Activated effector memory CD4-positive, alpha-beta T cell treated with anti-CD3 and anti-CD28 coated beads, Interleukin-2, amount 50 U/mL, for 16 hours (primary cell): ENCODE data around the gene DGKB.

Experiments
- DNase-seq: peaks from one replicate; pipeline ENCODE4 v3.0.0-alpha.2; 2020

Gene DGKB

DNA sequence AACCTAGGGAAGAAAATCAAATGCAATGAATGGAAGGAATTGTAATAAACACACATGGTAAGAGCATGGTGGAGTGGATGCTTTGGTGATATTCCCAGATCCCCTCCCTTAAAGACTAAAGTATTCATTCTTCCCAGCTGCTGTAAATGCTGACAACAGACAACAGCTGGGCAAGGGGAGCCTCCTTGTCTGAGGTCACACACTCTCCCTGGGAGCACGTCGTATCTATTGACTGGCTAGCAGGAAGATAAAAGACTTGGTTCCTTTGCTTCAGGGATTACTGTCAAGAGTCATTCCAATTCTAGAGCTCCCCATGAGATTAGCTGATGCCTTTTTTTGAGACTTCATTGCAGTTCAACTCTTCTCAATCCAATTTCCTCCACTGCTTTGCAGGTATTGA, 469.6 kb downstream of the DGKB start:
- no peak for DNase-seq

DNA sequence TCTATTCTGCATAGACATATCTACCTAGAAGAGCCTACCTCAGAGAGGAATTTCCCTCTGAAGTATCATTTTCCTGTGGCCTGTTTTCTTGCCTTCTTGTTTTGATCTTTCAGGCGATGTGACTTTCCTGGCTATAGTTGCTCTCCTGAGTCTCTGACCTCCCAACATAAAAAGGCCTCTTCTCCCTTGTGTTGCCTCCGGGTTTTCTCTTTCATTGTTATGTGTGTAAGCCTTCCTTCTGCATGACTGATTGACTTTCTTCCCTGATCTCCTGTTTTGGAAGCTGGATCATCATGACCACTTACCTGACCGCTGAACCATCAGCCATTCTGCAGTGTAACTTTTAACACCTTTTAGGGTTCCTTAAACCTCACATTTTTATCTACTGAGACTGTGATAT, 471.6 kb downstream of the DGKB start:
- no peak for DNase-seq

DNA sequence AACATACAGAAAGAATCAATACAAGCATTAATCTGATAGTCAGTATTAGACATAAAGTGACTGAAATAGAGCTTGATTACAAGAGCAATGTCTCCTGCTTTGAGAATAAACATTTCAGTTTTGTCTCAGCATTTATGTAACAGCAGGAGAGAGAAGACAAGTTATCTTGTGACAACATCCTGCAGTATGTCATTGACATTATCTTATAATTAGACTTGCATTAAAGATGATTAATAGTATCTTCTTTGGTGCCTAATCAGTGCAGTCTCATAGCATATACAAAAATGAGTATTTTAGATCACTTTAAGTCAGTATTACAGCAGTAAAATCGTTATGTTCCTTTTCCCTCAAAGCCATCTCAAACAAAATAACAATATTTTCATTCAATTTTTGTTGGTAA, 477.0 kb downstream of the DGKB start:
- DNase-seq = no peak

DNA sequence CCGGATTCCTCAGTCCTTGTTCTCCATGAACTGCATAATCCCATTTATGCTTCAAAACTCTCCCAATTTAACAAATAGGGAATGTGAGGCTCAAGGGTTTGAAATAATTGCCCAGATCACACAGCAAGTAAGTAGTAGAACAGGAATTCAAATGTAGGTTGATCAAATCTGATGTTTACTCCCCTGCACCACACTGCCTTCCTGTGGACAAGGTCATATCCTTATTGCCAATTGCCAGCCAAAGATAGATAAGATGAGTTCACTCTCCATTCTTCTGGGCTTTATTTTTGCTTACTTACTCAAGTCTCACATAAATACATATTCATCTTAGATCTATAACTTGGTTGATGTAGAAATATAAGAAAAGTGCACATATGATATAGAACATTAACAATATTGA, 477.9 kb downstream of the DGKB start:
- DNase-seq = no peak

DNA sequence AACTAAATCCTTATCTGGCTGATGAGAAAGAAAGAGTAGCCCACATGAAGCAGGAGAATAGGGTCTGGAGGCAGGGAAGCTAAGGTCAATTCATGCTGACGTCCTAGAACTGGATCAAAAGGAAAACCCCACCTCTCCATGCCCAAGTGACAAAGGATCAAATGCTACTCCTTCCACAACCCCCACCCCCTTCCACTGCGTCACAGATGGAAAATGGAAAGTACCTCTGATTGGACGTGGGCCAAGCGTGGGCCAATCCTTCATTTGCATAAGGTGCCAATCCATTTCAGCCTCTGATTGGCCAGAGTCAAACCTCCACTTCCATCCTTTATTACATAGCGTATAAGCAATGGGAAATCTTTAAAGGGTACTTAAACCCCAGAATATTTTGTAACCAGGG, 481.8 kb downstream of the DGKB start:
- DNase-seq = no peak

DNA sequence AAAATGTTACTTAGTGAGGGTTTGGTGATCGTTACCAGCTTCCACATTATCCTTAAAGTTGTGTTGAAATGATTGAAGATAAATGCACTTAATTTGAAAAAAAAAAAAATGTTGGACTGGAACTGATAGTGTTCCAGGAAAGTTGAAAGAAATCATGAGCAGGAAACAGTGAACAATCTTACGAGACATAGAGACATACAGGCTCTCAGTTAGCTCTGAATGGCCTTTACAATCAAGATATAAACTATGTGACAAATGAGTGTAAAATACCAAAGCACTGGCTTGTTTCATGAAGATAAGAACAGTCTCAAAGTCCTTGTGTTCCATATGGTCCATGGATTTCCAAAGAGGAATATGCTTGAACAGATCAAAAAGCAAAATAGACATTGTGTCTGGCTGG, 483.0 kb downstream of the DGKB start:
- DNase-seq = no peak

DNA sequence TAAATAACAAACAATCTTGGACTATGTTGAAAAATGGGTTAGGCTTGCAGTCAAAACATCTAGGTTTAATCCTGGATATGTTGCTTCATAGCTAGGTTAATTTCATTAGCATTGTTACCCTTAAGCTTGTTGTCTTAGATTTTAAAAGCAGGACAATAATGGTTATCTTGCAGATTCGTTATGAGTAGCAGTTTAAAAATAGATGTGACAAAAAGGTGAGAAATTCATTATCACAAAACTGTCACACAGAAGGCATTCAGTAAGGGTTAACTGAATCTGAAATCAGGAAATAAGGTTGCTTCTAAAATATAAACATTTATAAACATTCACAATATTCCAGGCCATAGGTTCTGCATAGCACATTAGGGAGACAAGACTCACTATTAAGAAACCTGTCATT, 483.9 kb downstream of the DGKB start:
- DNase-seq = no peak

DNA sequence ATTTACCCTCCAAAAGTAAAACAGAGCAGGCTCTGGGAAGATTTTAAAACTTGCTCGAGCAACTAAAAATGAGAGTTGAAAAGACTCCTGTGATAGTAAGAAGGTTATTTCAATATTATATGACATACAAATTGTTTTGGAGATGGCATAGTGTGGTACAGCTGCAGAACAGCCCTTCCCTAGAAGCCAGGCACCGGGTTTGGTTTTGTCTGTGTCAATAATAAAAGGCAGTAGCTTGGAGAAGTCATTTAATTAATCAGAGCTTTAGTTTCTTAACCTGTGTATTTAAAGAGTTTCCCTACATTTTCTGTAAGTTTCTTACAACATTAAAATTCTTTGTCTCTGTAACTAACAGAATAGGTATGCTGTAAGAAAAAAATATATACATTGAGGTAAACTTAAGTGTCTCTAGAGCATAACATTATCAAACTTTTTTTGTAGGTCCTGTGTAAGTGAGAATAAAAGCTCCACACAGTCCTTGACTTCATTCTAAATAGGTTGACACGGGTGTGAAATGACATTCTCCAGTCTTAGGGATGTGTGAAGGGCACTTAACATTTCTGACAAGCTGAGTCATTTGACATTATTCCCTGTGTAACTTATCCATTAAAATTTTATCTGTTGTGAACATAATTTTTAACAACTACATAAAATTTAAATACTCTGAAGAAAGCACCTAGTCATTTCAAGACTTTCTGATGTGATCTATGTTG, 488.1 kb downstream of the DGKB start:
- DNase-seq = no peak

DNA sequence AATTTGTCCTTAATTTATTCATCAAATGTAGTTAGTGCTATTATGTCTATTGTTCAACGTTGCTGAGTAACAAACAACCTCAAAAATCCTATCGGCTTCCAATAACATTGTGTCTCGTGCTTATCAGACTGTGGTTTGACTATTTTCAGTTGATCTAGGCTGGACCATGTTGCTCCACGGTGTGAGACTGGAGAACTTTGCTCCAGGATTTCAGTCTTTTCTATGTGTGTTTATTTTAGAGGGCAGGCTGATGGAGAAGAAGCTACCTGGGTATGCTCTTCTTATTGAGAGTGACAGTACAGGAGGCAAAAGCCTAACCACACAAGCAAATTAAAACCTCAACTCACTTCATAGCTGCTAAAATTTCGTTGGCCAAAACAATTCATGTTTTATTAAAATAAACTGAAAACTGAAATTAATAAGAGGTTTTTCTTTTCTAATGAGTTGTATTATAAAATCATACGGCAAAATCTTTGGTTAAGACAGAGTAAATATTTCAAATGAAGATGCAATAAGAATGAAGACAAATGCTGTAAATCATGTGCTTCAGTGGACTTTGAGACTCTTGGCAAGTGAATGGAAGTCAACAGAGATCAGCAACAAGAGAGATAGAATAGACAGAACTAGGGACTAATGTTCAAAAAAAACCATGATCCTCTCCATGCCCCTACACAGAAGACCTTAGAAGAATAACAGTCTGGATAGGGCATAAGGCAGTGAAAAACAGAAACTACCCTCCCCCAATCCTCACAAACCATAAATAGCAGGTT, 495.1 kb downstream of the DGKB start:
- DNase-seq = no peak

DNA sequence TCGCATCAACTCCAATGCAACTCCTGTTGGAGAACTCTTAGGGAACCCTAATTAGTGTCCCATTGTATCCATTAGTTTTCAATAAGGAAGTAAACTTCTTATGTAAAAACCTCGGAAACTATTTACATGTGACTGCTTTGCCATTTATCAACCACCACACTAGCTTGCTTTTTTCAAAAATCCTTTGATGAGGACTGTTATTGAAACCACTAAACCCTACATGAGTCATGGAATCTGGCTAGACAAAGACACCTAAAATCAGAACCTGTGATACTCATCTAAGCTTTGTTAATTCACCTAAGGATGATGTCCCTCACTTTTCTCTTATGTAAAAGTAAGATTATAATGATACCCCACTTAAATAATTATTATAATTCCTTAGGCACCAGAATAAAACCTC, 499.0 kb downstream of the DGKB start:
- DNase-seq = no peak

DNA sequence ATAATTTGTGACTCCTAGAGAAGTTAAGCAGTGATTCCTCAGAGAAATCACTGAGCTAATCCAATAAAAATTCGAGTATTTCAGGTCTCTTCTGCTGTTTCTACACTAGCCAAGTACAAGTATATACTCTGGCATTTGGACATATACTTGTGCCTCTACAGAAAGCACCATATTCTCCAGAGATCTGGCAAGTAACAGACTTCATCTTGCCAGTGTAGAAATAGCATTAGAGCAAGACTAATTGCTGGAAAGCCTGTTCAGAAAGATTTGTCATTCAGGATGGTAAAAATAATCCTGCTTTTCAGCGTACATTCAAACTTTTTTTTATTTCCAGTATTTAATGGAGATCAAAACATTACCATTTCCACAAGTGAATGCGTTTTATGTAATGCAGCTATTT, 502.3 kb downstream of the DGKB start:
- DNase-seq = no peak

DNA sequence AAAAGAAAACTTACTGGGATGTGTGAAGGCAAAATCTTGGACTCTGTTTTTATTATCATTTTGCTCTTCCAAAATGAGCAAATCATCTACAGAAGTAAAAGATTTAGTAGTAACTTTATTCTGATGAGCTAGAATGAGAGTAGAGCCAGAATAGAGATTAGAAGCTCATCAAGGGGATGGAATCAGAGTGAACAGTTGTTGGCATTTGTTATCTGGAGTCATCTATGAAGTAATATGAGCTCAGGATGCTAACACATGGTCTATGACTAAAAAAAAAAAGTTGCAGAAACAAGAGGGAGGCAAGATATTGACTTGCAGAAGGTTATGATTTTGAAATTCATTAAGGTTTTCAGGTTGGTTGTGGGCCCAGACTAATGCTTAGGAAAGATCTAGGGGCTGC, 504.0 kb downstream of the DGKB start:
- no peak for DNase-seq

DNA sequence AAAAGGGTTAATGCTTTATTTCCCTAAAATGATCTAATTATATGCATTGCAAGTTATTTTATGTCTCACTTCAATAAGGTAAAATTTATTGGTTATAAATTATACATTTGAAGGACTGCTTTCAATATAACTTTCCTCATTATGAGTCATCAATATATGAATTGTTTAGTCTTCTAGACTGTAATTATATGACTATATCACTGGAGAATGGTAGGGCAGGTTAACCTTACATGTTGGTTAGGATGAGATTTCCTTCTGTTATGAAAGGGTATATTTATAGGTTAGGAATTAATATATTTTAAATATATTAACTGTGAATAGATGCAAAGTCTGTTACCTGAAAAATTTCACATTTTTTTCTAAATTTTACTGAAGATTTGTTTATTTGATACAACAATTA, 506.7 kb downstream of the DGKB start:
- no peak for DNase-seq

DNA sequence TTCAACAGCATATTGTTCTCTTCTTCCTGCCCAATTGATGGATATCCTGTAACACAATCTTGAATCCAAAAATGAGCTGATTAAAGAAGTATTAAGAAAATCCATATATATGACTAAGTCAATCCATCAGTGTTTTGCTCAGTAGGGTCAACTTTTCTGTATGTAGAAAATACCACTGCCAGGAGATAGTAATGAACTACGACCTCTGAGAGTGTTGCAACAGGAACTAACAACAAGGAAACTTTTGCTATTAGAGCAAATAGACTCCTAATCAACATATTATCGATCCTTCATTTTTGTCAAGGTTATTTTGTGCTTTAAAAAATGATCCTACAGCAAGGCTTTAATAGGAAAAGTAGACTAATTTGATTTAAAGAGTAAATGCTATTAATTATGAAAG, 507.8 kb downstream of the DGKB start:
- no peak for DNase-seq

DNA sequence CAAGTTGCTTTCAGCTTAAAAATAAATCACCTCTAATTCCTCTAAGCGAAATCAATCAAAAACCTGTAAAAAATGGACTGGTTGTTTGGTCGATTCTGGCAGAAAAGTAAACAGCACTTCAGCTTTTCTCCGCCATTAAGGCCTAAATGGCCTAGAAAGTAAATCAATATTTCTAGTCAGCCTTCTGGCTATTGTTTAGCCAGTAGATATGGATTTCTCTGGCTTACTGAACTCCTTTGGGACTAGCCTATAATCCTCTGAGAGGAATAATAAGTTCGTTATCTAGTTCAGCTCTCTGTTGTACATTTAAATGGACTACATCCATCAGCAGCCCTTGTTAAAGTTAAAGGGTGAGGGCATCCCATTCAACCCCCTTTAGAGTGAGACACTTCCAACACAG, 513.0 kb downstream of the DGKB start:
- DNase-seq = no peak

DNA sequence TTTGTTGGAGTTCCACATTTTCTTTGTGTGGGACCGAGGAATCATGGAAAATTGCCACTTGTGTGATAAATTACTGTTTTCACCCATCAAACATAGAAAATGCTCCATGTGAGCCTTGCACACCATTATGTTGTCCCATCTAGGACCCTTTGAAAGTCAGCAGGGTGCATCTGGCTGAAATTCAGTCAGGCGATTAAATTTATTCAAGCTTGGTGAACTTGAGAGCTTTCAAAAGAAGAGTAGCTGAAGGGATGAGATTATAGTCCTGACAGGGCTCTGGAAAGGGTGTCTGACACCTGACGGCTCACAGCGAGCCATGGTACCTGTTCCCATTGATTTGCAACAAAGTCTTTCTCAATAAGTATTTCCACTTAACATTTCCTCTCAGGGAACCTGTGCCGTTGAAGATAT, 513.4 kb downstream of the DGKB start:
- DNase-seq = no peak

DNA sequence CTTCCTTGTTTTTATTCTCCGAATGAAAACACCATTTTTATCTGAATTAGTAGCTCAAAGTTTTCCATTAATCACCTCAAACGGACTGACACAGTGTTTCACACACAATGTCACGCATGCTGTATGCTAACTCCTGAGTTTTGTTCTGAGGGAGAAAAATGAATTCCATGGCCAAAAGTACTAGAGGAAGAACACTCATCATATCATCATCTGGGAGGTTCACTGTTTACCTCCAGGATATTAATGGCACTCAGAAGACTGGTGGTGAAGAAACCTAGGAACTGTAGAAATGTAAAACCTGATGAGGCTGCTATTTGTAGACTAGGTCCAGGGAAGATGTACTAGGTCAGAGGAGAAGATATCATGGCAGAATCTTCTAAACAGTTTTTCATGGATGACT, 517.5 kb downstream of the DGKB start:
- no peak for DNase-seq

DNA sequence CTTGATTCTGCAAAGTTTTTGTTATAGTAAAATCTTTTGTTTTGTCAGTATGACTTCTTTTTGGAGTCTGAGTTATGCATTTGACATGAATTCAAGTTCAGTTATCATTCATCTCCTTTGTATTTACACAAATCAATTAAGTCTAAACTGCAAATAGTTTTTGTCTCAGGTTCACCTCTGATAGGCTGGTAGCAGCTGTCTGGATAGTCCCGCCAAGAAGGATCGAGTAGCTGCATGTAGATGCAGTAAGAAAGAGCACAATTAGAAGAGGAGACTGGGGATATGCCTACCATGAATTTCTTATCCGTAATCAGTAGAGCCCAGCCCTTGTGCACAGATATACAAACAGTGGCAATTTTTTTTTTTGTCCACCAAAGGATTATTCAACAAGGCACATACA, 520.6 kb downstream of the DGKB start:
- no peak for DNase-seq

DNA sequence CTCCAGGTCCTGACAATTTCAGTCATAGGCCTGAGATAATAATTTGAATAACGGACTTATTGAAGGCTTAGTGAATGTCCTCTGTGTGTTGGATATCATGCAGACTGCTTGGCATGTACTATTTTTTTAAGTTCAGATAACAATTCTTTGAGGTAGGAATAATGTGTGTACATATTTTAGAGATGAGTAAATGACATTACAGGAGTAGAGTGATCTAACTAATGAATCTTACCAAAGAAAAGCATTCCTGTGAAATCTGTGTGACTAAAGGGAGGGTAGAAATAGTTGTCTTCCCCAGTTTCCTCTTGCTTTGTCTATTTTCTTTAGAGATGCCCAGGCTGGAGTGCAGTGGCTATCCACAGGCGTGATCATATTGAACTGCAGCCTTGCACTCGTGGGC, 521.2 kb downstream of the DGKB start:
- DNase-seq = no peak

DNA sequence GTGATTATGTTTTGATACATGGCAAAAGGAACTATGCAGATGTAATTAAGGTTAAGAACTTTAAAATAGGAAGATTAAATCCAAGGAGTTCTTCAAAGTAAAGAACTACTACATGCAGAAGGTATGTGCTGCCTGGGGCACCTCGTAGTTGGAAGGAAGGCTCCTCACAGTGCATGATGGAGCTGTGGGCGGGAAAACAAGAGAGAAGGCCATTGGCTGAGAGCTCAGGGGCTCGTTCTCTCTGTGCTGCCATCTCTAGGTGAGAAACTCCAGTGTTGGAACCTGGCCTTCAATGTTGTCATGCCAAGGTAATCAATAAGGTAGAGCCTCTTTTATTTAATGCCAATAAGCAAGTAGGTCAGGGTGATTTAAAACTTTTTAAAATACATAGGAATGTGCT, 521.7 kb downstream of the DGKB start:
- no peak for DNase-seq

DNA sequence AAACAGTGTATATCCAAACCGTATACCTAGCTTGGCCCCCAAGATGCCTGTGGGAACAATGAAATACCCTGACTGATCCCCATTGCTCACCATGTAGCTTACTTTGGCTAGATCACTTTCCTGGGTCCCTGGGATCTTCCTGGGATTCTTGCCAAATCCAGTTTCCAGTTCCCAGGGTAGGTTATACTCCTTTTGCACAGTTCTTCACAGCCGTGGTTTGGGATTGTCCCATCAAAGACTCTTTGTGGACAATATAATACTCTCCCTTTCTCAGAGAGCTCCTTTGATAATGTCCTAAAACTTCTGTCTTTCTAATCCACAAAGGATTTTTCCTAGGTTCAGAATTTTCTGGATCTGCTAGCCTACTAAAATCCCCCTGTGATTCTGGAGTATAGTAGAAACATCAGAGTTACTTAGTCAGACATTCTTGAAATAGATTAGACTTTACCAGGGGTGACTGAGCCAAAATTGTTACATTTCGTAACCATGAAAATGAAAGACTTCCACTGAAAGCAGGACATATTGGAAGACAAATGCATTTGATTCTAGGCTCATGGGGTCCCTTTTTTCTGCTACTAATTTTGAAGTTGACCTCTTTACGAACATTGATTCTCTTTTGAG, 524.8 kb downstream of the DGKB start:
- DNase-seq = no peak

DNA sequence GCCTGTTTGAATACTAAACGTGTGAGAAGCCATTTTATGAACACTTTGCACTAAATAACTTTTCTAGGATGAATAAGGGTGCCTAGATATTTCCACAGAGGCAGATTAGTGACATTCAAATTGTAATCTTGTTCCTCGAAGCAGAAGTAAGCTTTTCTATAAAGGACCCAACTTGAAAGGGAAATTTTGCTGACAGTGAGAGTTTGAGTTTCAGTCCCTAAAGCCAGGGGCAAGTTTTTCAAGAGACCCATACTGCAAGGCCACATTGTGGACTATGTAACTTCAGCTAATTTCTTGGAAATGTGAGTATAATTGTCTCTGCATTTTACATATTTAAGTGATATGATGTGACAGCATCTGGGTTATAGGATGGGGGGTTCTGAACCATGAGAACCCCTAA, 525.8 kb downstream of the DGKB start:
- no peak for DNase-seq

DNA sequence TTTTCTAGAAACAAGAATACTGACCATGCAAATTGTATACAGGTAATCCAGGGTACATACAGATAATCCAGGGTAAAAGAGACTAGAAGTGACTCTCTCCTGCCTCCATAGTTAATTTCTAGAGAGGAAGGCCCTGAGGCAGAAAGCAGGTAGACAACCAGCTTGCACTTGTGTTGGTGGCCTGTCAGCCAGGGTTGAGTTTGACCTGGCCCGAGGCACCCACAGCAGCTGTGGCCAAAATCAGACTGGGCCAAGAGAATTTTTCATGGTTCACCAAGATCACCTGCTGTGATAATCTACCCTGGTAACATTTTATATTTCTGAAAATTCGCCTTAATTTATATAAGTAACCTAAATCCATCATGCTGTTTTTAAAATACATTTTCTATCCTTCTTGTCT, 526.6 kb downstream of the DGKB start:
- no peak for DNase-seq

DNA sequence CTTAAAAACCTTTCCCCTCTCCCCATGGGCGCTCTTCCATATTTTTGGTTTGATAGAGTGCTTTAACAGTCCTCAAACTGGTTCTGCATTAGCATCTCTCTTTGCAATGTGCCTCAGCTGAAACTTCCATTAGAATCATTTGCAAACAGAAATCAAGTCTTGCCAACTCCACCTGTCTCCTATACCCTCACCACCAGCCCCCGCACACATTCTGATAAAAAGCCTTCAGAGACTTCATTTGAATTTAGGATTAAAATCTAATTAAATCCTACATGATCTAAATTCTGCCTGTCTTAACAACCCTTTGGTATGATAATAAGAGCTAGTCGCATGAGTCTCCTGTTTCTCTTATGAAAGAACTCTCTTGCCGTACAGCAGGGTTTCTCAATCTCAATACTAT, 528.2 kb downstream of the DGKB start:
- no peak for DNase-seq

DNA sequence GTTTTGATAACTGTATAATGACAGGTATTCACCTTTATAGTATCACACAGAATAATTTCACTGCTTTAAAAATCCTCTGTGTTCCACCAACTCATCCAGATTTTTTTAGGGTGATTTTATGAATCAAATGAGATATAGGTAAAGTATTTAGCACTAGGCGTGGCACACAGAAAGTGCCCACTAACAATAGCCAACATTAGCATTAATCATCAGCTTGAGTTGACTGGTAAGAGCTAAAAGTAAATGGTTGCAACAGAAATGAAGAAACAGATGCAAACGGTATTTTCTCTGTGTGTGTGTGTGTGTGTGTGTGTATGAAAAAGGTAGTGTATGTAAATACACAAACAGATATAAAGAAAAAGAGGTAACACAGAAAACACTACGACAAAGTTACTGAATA, 534.3 kb downstream of the DGKB start:
- DNase-seq = no peak
